ENCODE data around the gene PLD4. TPM values are rescaled to one million over a fixed set of nuclear protein-coding genes. Genes with fewer than 3 reads are reported as not detected.

Gene PLD4
- total RNA-seq, 4 donors from 2014 or later: under 0.01 to 0.42 (median 0.31) TPM; not detected in 1

GRCh38 chr14:104879983-104880565 lies 44.6 kb upstream of the PLD4 start:
- Histone ChIP-seq H3K9me3 (no peaks in the 10 kb centered on the region), H3K27me3 (no peaks in the 10 kb centered on the region), H3K4me3 (no peak overlapping the region), H3K4me1 (no peaks in the 10 kb centered on the region), H3K36me3 (peaks cover 0 to 83% of the 10 kb centered on the region in 2 donors), H3K27ac (no peak overlapping the region)
- 50 to 80% methylated on average over 1 of the region's 15 CpGs for WGBS, 2 donors (ENCODE audit: low coverage in 1 of 2)
- TF ChIP-seq CTCF (IDR thresholded peaks at IDR 0.05): no peak
- no peak for TF ChIP-seq EP300 (IDR thresholded peaks at IDR 0.05)
- TF ChIP-seq POLR2AphosphoS5 (IDR thresholded peaks at IDR 0.05): no peak
- TF ChIP-seq POLR2A (IDR thresholded peaks at IDR 0.05): no peak
- ATAC-seq: no peak

- WGBS, 2 donors (ENCODE audit: low coverage in 1 of 2): 70 to 76% methylated on average over 3 to 5 of the region's 7 CpGs
- Histone ChIP-seq H3K27me3 (no peaks in the 10 kb centered on the region), H3K36me3 (peaks cover 0 to 89% of the 10 kb centered on the region in 2 donors), H3K27ac (no peak overlapping the region), H3K9me3 (no peaks in the 10 kb centered on the region), H3K4me3 (no peak overlapping the region), H3K4me1 (no peaks in the 10 kb centered on the region)
- TF ChIP-seq EP300 (IDR thresholded peaks at IDR 0.05) (no peak), POLR2A (IDR thresholded peaks at IDR 0.05) (no peak), POLR2AphosphoS5 (IDR thresholded peaks at IDR 0.05) (no peak), CTCF (IDR thresholded peaks at IDR 0.05) (no peak)
- no peak for ATAC-seq
Measured at GRCh38 chr14:104880584-104881210, 44.0 kb upstream of the PLD4 start.

GRCh38 chr14:104881369-104881979 lies 43.2 kb upstream of the PLD4 start:
- TF ChIP-seq CTCF (IDR thresholded peaks at IDR 0.05): no peak
- TF ChIP-seq EP300 (IDR thresholded peaks at IDR 0.05): no peak
- no peak for TF ChIP-seq POLR2AphosphoS5 (IDR thresholded peaks at IDR 0.05)
- no peak for TF ChIP-seq POLR2A (IDR thresholded peaks at IDR 0.05)
- H3K36me3 ChIP-seq: peaks cover 0 to 92% of the 10 kb centered on the region in 2 donors
- no peaks in the 10 kb centered on the region for H3K27me3 ChIP-seq
- H3K9me3 ChIP-seq: no peaks in the 10 kb centered on the region
- WGBS, 2 donors (ENCODE audit: low coverage in 1 of 2): 74% methylated on average over 6 of the region's 13 CpGs; no CpG with 5 or more reads in 1 of the 2 donors
- ATAC-seq: no peak
- no peaks in the 10 kb centered on the region for H3K4me1 ChIP-seq
- H3K27ac ChIP-seq: no peak overlapping the region
- no peak overlapping the region for H3K4me3 ChIP-seq

- H3K27ac ChIP-seq: no peak overlapping the region
- H3K4me1 ChIP-seq: no peaks in the 10 kb centered on the region
- no peaks in the 10 kb centered on the region for H3K9me3 ChIP-seq
- ATAC-seq: no peak
- 20% methylated on average over 1 of the region's 13 CpGs; no CpG with 5 or more reads in 1 of the 2 donors for WGBS, 2 donors (ENCODE audit: low coverage in 1 of 2)
- H3K4me3 ChIP-seq: no peak overlapping the region
- TF ChIP-seq EP300 (IDR thresholded peaks at IDR 0.05): no peak
- no peak for TF ChIP-seq POLR2A (IDR thresholded peaks at IDR 0.05)
- no peak for TF ChIP-seq POLR2AphosphoS5 (IDR thresholded peaks at IDR 0.05)
- no peak for TF ChIP-seq CTCF (IDR thresholded peaks at IDR 0.05)
- no peaks in the 10 kb centered on the region for H3K27me3 ChIP-seq
- peaks cover 0 to 95% of the 10 kb centered on the region in 2 donors for H3K36me3 ChIP-seq
Measured at GRCh38 chr14:104882325-104882973, 42.2 kb upstream of the PLD4 start.

Measured in gastroesophageal sphincter (tissue), 4 donors.